Midbrain (tissue), 1 donor: ENCODE measurements around the gene CRTC3.
A peak's percentile ranks its signal among the peaks of the same experiment; 100 is the strongest.

Source experiments
- DNase-seq: peaks from one replicate; lab custom pipeline; 2025; lab: John Stamatoyannopoulos, UW

The CRTC3 gene

DNA sequence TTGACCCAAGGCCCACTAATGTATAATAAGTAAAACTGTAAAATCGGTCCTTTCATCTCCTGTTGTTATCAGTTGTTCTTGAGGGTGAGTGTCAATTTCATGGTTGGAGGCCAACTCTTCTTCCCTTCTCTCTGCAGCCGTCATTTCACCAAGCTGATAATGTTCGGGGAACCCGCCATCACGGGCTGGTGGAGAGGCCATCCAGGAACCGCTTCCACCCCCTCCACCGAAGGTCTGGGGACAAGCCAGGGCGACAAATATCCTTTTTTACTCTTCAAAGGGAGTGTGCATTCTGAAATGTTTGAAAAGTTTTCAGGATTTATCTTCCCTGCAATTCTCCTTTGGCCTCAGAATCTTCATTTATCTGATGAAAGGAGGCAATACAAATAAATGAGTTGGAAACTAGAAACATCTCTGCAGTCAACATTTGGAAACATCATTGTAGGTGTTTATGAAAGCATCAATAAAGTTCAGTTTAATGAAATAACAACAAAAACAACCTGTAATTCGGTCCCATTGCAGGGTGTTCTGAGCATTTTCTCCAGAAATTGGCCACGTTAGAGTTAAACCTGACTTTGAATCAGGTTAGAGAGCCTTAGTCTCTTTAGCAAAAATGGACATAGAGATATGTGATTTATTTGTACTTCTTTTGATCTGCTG is 63.9 kb downstream of the CRTC3 start:
- DNase-seq = no peak

DNA sequence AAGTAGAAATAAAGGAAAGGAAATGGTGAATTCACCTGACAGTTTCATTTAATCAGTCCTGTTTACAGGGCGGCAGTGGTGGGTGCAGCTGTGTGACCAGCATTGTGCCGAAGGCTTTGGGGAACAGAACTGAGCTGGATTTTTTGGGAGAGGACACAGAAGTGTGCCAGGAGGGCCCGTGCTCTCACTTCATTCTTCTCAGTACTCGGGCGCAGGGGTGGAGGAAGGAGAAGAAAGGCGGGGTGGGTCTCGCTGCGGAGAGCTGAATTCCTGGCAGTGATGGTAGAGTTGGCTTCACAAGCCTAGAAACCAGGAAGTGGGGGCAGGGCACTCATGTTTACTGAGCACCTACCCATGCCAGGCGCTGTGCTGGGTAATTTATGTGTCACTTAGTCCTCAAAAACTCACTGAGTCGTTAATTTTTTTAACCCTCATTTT is 64.6 kb downstream of the CRTC3 start:
- peak; percentile 48 for DNase-seq

DNA sequence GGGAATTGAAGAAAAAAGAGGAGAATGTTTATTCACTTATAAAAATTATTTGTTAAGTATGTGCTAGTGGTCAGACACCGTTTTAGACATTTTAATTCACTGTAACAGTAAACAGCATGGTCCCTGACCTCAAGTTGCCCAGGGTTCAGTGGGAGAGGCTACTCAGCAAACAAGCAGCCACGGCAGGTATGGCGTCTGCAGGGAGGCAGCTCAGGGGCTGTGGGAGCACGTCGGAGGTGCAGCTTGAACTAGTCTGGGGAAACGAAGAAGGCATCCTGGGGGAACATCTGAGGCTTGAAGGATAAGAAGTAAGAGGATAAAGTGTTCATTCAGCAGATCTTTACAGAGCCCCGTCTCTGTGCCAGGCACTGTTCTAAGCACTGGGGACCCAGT is 66.0 kb downstream of the CRTC3 start:
- DNase-seq = no peak

DNA sequence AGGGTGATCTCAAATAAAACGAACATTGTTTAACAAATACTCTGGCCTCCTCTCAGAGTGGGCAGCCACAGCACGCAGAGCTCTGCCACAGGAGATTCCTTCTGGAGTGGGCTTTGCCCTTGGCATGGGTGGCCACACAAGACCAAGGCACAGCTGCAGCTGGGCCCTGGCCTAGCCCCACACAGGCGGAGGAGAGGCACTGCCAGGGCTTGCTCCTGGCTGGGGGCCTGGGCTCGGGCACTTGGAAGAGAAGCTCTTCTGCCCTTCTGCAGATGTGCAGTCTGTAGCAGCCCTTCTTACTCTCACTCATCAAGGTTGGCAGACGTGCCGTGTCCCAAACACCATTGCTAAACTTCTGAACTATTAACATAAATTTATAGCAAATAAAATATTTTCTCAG is 67.2 kb downstream of the CRTC3 start:
- DNase-seq = peak; percentile 58

DNA sequence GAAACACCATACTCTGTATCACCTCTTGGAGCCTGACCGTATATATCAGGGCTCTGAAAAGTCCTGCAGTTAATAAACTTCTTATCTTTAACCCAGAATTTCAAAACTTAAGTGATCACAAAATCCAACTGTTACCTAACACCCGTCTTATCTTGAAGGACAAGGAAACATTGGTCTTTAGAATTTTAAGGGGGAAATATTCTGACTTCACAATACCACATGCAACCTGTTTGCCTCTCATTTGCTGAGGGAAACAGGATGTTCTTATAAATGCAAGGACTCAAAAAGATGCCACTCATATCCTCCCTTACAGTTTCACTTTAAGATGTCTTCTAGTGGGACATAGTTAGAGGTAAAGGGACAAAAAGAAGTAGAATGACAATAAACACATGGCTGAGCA is 67.9 kb downstream of the CRTC3 start:
- no peak for DNase-seq

DNA sequence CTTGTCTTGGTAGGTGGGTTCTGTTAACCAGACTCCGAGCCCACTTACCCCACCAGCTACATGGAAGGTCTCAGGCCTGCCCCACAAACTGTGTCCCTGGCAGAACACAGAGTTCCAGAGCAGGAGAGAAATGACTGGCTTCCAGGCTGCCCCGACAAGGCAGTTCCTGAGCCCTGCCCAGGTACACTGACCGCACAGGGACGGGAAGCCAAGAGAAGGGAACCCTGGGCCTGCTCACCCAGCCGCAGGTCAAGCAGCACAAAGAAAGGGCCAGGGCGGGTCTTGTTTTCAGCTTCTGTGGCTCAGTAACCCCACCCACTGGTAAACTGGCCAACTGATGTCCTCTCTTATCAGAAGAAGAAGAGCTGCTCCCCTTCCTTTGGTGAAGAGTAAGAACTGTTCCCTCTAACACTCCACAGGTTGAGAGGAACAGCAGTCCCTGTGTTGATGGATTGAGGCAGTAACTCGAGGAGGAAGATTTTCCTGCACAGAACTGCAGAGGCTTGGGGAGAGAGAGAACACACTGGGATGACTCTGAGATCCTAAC is 68.4 kb downstream of the CRTC3 start:
- peak; percentile 37 for DNase-seq

DNA sequence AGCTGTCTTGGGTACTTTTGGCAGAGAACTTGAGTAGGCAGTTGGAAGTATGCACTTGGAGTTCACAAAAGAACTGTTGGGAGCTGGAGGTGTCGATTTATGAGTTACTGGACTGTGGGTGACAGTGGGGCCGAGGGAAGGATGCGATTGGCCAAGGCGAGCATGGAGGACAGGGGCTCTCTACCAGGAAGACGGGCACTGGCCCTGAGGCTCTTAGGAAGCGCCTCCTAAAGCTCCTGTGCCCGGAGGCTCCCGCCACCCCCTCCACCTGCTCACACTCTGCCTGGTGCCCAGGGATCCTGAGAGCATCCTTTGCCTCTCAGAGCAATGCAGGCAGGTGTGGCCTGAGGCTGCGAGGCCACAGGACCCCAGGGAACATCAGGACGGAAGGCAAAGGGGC is 69.0 kb downstream of the CRTC3 start:
- DNase-seq = no peak

DNA sequence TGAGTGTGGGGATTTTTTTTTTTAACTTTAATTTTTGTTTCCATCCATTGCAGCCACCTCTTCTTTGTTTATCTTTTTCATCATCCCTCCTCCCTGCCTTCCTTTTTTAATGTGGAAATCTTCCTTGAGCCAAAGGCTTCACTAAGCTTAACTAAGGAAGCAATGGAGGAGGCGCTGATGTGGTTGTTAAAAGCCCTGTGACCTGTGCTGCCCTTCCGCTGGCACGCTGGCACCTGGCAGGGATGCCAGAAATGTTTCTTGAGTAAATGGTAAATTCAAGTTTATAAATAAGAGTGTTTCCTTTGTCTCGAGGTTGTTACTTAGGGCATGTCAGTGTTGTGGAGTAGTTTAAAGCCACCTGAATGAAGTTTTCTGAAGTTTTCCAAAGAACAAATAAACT is 69.4 kb downstream of the CRTC3 start:
- no peak for DNase-seq

DNA sequence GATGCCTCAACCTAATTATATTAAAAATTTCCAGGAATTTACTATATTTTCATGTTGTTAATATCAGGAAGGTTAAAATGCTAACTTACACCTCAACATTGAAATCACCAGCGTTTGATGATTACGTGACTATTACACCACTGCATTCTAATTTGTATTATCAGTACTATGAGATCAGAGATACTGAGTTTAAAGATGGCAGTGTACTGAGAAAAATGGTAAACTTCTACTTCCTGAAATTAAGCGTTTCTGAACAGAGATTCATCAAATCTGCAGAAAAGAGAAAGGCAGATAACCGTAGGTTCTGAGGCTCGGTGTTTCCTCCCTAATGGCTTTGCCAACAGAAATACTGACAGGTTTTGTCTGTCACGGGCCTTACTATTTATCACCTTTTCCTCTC is 69.9 kb downstream of the CRTC3 start:
- DNase-seq = no peak

DNA sequence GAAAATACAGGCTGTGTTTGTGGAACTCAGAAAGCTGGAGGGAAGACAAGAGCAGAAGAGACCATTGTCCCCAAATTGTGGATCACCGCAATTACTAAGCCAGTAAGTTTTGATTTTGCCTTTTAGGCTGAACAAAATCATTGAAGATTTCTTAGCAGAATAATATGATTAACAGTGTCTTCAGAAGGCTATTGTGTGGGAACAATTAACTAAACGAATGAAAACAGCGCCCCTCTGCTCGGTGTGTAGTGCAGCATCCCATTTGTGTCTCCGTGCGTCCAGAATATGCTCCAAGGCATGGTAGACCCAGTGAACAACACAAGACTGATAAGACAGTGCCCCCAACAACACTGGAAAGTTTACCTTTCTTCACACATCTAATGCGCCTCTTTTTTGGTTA is 71.2 kb downstream of the CRTC3 start:
- peak; percentile 28 for DNase-seq

DNA sequence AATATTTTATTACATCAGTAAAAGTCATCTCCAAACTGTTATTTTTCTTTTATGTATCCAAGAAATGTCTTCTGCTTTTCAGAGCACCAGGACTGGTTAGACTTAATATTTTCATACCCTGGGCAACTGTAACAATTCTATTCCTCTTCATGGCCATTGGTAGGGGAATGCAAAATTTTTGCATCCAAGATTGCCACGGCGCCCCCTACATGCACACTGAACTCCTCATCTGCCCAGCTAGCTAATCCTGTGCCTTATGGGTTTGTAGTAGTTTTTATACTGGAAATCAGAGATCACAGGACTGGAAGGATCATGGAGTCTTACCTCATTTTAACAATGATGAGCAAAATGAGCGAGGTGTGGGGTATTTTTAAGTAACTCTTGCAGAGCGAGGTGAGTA is 74.2 kb downstream of the CRTC3 start:
- DNase-seq = no peak

DNA sequence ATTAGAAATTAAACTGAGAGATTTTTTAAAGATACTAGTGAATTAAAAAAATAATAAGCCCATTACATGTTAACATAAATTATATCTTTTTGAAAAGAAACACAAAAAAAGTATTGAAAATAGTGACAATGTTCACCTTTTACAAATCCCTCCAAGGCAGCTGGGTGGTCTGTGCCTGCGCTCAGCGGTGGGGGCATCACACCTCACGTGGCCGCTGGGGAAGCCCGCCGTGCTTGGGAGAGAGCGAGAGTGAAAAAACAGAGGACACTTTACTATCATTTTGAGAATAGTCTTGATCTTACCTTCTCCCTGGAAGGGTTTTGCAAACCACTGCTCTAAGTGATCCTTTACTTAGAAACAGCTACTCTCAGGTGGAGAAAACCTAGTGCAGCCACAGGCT is 76.9 kb downstream of the CRTC3 start:
- DNase-seq = no peak

DNA sequence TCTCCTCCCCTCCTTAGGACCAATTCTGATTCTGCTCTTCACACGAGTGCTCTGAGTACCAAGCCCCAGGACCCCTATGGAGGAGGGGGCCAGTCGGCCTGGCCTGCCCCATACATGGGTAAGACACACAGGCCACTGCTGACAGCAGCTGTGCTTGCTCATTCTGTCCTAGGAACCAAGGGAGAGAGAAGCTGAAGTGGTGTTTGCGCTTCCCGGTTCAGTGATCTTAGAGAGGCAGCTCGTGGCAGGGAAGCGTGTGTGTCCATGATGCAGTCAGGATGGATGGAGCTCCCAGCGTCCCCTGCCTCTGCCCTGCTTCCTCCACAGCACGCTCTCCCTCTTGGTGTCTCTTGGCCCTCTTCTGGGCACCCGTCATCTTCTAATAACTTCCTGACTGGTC is 77.6 kb downstream of the CRTC3 start:
- no peak for DNase-seq

DNA sequence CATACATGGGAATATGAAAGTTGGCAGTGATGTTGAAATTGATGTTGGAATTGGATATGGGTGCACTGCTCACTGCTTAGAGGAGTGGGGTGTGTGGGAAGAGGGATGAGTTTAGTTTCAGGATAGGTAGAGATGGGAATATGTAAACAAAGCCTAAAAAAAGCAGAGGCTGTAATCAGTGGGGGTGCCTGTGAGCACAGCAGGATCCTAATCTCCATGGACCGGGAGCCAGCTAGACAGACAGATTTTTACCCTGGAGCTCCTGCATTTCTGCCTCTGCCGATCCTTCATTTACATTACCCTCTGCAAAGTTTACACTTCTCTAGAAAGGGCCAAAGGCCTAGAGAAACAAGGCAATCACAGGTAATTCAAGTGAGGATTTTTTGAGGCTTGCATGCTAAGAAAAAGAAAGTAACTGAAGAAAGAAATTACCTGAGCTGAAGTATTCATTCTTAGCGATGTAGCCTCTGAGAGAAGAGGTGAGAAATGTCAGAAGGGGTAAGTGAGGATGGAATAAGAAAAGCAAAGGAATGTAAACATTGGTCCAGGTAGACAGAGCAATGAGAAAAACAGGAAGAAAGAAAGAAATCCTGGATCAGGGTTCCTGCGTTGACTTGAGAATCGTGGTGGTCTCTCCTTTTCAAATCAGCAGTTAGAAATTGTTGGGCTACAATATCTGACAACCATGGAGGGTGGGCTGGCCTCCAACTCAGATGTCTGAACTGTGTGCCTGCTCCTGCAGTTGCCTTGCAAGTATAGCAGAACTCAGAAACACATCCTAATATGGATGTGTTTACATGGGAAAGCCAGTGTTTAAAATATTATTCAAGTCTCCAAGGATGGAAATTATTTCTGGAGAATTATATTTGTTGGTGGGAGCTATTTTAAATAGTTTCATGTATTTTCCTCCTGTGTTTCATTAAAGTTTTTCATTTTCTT is 79.8 kb downstream of the CRTC3 start:
- no peak for DNase-seq

DNA sequence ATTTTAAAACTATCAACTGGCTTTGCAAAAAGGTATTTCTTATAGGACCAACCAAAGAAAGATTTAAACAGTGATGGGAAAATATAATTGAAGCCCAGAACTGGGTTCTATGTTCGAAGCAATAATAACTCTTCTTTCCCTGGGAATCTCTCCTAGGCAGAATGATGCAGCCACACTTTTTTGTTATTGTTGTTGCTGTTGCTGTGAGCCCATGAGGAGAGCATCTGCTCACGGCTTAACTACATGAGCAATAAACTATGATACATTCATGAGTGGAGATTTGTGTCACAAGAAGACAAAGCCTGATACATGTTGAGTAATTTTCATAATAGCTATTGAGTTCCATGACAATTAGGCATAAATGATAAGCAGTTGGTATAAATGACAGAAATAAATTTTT is 80.5 kb downstream of the CRTC3 start:
- DNase-seq = no peak

DNA sequence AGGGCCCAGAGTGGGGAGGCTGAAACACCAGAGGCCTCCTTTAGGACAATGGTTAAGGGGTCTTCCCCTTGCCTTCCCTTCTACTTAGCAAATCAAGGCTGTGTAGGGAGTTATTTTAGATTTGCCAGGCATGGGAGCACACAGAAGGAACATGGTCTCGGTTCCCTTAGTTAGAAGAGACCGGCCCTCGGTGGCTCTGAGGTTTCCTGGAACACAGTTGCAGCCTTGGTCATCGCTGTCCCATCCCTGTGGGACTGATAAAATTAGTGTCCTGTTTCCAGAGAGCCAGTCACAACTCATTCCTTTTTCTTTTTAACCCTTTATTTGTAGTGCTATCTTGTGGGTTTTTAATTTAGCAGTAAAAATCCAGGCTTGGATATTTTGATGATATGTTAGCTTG is 81.4 kb downstream of the CRTC3 start:
- DNase-seq = no peak

DNA sequence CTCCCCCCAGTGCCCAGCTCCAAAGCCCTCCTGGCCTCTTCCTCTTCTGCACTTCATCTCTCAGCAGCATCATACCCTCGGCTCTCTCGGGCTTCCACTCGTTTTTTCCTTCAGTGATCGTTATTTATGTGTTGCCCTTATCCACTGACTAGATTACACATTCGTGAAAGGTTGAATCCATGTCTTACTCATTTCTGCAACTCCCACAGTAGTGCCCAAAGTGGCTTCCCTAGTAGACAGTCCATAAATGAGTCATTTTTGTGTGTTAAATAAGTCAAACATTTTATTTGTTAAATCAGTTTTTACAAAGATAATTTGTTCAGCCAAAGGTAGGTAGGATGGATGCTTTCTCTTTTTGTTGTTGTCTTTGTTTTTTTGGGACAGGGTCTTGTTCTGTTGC is 87.4 kb downstream of the CRTC3 start:
- DNase-seq = no peak

DNA sequence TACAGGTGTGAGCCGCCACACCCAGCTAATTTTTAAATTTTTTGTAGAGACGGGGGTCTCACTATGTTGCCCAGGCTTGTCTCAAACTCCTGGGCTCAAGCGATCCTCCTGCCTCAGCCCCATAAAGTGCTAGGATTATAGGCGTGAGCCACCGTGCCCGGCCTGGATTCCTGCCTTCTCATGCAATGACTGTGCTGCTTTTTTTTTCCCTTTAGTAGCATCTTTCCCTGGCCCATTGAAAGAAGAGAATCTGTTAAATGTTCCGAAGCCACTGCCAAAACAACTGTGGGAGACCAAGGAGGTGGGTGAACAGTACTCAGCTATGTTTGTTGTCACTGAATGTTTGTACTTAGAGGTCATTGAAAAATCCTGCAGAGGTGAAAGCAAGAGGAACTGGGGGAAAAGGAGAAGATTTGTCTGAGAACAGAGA is 88.0 kb downstream of the CRTC3 start:
- DNase-seq = no peak

DNA sequence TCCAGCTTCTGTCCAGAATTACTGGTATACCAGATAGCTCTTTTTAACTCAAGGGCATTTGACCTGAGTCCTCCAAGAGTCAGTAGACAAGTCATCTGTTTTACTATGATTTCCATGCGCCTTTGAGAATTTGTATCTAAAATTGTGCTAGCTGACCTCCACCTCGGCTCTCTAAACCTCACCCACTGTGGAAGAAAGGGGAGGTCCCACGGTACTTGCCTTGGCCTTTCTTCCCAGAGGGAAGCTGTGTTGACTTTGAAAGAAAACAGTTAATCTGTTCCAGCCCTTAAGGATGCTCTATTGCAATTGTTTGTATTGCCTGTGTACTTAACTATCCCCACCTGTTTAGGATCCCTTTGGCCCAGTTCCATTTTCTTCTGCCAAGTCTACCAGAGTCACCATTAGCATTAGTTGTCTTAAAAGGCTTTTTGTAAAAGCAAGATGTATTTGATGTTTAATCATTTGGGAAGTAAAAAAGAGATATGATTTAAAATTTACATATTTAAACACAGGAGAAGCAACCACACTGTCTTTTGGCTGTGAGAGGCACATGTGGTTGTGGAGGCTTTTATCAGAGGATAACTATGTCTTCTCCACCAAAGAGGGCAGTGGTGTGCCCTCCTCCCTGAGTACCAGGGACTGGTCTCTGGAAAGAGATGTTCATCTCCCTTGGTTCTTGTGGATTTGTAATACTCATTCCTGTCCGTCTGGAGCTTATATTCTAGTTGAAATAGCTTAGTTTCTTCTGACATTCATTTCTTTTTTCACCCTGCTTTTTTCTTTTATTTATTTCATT is 88.8 kb downstream of the CRTC3 start:
- no peak for DNase-seq

DNA sequence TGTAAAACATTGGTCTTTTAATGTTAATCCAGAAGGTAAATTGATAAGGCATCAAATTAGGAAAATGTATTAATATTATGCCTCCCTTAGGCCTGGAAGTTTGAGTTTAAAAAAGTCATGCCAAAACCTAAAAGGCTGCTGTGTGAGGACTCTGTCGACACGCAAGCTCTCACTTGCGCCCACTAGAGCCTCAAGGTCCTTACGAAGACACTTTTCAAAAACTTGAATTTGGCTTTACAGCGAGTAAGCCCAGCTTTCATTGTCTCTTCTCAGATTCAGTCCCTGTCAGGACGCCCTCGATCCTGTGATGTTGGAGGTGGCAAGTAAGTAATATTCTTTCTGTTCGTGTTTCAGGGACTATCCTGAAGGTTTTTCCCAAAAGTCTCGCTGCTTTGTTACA is 89.7 kb downstream of the CRTC3 start:
- DNase-seq = no peak

DNA sequence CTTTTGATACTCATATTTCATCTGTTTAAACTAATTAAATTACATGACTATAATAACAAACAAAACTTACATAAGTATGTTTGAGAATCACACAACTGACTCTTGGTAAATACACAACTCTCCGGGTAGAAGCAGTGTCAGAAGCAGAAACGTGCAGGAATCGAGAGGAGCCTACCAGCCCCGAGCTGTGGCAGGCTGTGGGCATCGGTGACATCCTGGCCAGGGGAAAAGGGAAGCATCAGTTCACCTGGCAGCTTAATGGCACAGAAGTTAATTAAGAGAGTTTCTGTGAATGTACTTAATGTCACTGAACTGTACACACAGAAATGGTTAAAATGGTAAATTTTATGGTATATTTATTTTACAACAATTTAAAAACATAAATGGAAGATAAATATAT is 90.2 kb downstream of the CRTC3 start:
- DNase-seq = no peak

DNA sequence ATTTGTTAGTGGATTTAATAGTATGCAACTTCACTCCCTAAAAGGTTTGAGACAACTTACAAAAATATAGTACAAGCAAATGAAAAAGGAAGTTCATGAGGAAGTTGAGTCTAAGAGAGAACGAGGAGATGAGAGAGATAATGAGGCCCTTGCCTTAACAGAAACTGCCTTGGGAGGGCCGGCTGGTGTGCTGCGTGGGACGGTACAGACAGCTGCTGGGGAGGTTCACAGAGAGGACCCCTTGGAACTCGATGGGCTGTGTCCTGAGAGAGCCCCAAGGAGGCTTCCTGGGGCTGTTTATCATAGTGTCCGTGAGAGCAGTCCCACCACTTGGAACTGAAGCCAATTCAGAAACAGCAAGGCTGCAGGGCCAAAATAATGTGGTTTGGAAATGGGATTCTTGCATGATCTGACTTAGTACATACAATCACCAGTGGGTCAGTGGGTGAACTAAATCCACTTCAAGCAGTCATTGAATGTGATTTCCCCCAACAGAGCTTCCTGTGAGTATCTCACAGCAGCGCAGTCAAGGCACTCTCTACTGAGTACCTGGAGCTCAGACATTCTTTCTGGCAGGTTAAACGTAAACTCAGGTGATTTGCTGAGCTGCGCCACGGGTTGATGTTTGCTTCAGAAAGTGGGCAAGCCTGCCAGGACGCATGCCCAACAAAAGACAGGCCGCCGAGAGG is 90.8 kb downstream of the CRTC3 start:
- no peak for DNase-seq
